ENCODE data around the gene DNASE2B.

The DNASE2B gene

DNA sequence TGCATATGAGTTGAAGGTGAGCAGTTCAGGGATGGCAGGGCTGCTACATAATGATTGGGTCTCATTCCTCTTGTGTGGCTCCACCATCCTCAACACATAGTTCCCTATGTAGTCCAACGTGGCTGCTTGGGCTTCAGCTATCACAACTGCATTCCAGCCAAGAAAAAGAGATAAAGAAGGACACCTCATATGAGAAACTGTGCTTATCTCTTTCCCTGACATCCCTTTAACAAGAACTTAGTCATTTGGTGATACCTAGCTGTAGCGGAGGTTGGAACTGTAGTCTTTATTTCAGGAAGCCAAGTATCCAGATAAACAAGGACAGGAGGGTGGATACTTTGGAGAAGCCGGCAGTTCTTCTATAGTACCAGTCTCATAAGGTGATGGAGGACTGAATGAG is 42.7 kb upstream of the DNASE2B start:
- TF ChIP-seq, protein P1, sequence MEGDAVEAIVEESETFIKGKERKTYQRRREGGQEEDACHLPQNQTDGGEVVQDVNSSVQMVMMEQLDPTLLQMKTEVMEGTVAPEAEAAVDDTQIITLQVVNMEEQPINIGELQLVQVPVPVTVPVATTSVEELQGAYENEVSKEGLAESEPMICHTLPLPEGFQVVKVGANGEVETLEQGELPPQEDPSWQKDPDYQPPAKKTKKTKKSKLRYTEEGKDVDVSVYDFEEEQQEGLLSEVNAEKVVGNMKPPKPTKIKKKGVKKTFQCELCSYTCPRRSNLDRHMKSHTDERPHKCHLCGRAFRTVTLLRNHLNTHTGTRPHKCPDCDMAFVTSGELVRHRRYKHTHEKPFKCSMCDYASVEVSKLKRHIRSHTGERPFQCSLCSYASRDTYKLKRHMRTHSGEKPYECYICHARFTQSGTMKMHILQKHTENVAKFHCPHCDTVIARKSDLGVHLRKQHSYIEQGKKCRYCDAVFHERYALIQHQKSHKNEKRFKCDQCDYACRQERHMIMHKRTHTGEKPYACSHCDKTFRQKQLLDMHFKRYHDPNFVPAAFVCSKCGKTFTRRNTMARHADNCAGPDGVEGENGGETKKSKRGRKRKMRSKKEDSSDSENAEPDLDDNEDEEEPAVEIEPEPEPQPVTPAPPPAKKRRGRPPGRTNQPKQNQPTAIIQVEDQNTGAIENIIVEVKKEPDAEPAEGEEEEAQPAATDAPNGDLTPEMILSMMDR (IDR thresholded peaks at IDR 0.05; ENCODE audit: insufficient read depth, low read depth, low read length, missing control alignments): no peak
- no peak for DNase-seq (ENCODE audit: low read depth)
- H3K4me3 ChIP-seq (ENCODE audit: low read depth, low read length): no peak overlapping the region

DNA sequence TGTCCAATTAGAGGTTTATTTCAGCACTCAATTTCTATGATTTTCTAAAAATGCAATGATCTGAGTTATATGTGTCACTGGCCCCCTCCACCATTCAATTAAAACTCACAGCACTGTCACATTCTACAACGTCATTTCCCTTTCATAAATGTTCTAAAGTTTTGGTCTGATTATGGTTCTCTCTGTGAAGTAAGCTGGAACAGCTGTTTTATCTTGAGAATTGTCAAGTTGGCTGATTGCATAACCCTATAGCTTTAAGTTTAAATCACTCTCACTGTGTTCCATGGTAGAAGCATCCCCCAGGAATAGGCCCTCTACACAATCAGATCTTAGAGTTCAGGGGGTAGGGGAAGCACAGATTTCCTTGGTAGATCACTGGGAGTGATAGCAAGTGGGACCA is 41.4 kb upstream of the DNASE2B start:
- TF ChIP-seq, protein P1 (IDR thresholded peaks at IDR 0.05; ENCODE audit: insufficient read depth, low read depth, low read length, missing control alignments): no peak
- H3K4me3 ChIP-seq (ENCODE audit: low read depth, low read length): no peak overlapping the region
- no peak for DNase-seq (ENCODE audit: low read depth)

- DNase-seq (ENCODE audit: low read depth): no peak
- H3K4me3 ChIP-seq (ENCODE audit: low read depth, low read length): no peak overlapping the region
- TF ChIP-seq, protein P1 (IDR thresholded peaks at IDR 0.05; ENCODE audit: insufficient read depth, low read depth, low read length, missing control alignments): no peak
These were observed 39.6 kb upstream of the DNASE2B start for GRCh38 chr1:84358695-84359094.

- no peak overlapping the region for H3K4me3 ChIP-seq (ENCODE audit: low read depth, low read length)
- TF ChIP-seq, protein P1 (IDR thresholded peaks at IDR 0.05; ENCODE audit: insufficient read depth, low read depth, low read length, missing control alignments): no peak
- DNase-seq (ENCODE audit: low read depth): no peak
These were observed 38.0 kb upstream of the DNASE2B start for GRCh38 chr1:84360316-84360715.

GRCh38 chr1:84361796-84362195 is 36.5 kb upstream of the DNASE2B start:
- no peak for DNase-seq (ENCODE audit: low read depth)
- TF ChIP-seq, protein P1 (IDR thresholded peaks at IDR 0.05; ENCODE audit: insufficient read depth, low read depth, low read length, missing control alignments): no peak
- no peak overlapping the region for H3K4me3 ChIP-seq (ENCODE audit: low read depth, low read length)

GRCh38 chr1:84363019-84363418 is 35.3 kb upstream of the DNASE2B start:
- TF ChIP-seq, protein P1 (IDR thresholded peaks at IDR 0.05; ENCODE audit: insufficient read depth, low read depth, low read length, missing control alignments): no peak
- no peak for DNase-seq (ENCODE audit: low read depth)
- H3K4me3 ChIP-seq (ENCODE audit: low read depth, low read length): no peak overlapping the region

GRCh38 chr1:84363622-84364021 is 34.7 kb upstream of the DNASE2B start:
- H3K4me3 ChIP-seq (ENCODE audit: low read depth, low read length): no peak overlapping the region
- DNase-seq (ENCODE audit: low read depth): no peak
- TF ChIP-seq, protein P1 (IDR thresholded peaks at IDR 0.05; ENCODE audit: insufficient read depth, low read depth, low read length, missing control alignments): no peak
